Stimulated activated CD4-positive, alpha-beta T cell treated with anti-CD3 and anti-CD28 coated beads, Interleukin-1b, Interleukin-23, amount 100 ng/mL, for 48 hours (primary cell): ENCODE data around the gene RPL37A.

Source experiments
- DNase-seq: peaks from one replicate; pipeline ENCODE4 v3.0.0-alpha.2; 2020

Gene RPL37A

GRCh38 chr2:216491793-216492596 is 6.6 kb upstream of the RPL37A start:
- DNase-seq: no peak

GRCh38 chr2:216492597-216493333 is 5.9 kb upstream of the RPL37A start:
- no peak for DNase-seq

- no peak for DNase-seq
These were observed 5.3 kb upstream of the RPL37A start for GRCh38 chr2:216493334-216493685.

GRCh38 chr2:216495656-216496055 is 3.0 kb upstream of the RPL37A start:
- DNase-seq: no peak

- DNase-seq: no peak
These were observed 1.1 kb upstream of the RPL37A start for GRCh38 chr2:216497382-216498069.

GRCh38 chr2:216498070-216498378 is 620 bp upstream of the RPL37A start:
- no peak for DNase-seq

- no peak for DNase-seq
These were observed 1.1 kb downstream of the RPL37A start for GRCh38 chr2:216499641-216500218.

- DNase-seq: no peak
These were observed 1.9 kb downstream of the RPL37A start for GRCh38 chr2:216500572-216500971.

- no peak for DNase-seq
These were observed 3.2 kb downstream of the RPL37A start for GRCh38 chr2:216501854-216502253.

GRCh38 chr2:216502381-216503158 is 3.9 kb downstream of the RPL37A start:
- no peak for DNase-seq

- no peak for DNase-seq
These were observed 4.5 kb downstream of the RPL37A start for GRCh38 chr2:216503159-216503629.

- no peak for DNase-seq
These were observed 5.2 kb downstream of the RPL37A start for GRCh38 chr2:216503697-216504375.

GRCh38 chr2:216504376-216504762 is 5.7 kb downstream of the RPL37A start:
- no peak for DNase-seq

- DNase-seq: no peak
These were observed 6.8 kb downstream of the RPL37A start for GRCh38 chr2:216505133-216506106.

- no peak for DNase-seq
These were observed 8.8 kb downstream of the RPL37A start for GRCh38 chr2:216507220-216508160.

- no peak for DNase-seq
These were observed 9.6 kb downstream of the RPL37A start for GRCh38 chr2:216508229-216508628.

- DNase-seq: no peak
These were observed 18.2 kb downstream of the RPL37A start for GRCh38 chr2:216516730-216517350.

- DNase-seq: no peak
These were observed 19.0 kb downstream of the RPL37A start for GRCh38 chr2:216517447-216518225.
